ENCODE results near the gene ELAC2. TPM values are rescaled to one million over a fixed set of nuclear protein-coding genes. Genes with fewer than 3 reads are reported as not detected.

The ELAC2 gene
- total RNA-seq, 1 donor from 2014 or later = 43.1 TPM

DNA sequence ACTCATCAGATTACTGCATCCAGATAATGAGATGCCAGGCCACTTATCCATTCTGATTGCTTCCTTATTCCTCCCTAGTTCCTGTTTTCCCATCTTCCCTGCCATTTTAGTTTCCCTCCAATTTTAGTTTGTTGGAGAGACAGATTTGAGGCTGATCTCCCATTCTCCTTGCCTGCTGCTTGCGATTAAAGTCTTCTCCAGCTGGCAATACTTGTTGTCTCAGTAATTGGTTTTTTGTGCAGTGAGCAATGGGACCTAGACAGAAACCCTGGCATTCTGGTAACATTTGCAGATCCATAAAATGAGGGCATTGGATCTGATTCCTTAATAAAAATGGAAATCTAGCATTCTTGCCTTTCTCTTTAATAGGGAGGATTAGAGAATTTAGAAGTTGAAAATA is 17.6 kb upstream of the ELAC2 start:
- no peak overlapping the region for H3K4me3 Mint-ChIP-seq (ENCODE audit: unreplicated experiment)
- no peak overlapping the region for H3K27ac Mint-ChIP-seq (ENCODE audit: unreplicated experiment)
- peaks cover 19% of the 10 kb centered on the region for H3K9me3 Mint-ChIP-seq (ENCODE audit: low read depth)
- peaks cover 2% of the 10 kb centered on the region for H3K36me3 Mint-ChIP-seq (ENCODE audit: low read depth)
- H3K27me3 Mint-ChIP-seq (ENCODE audit: low read depth) = no peaks in the 10 kb centered on the region
- TF ChIP-seq, protein P1, sequence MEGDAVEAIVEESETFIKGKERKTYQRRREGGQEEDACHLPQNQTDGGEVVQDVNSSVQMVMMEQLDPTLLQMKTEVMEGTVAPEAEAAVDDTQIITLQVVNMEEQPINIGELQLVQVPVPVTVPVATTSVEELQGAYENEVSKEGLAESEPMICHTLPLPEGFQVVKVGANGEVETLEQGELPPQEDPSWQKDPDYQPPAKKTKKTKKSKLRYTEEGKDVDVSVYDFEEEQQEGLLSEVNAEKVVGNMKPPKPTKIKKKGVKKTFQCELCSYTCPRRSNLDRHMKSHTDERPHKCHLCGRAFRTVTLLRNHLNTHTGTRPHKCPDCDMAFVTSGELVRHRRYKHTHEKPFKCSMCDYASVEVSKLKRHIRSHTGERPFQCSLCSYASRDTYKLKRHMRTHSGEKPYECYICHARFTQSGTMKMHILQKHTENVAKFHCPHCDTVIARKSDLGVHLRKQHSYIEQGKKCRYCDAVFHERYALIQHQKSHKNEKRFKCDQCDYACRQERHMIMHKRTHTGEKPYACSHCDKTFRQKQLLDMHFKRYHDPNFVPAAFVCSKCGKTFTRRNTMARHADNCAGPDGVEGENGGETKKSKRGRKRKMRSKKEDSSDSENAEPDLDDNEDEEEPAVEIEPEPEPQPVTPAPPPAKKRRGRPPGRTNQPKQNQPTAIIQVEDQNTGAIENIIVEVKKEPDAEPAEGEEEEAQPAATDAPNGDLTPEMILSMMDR (IDR thresholded peaks at IDR 0.05) = no peak
- H3K4me1 Mint-ChIP-seq (ENCODE audit: low read depth) = peaks cover 7% of the 10 kb centered on the region
- no peak for DNase-seq (ENCODE audit: low spot score)

DNA sequence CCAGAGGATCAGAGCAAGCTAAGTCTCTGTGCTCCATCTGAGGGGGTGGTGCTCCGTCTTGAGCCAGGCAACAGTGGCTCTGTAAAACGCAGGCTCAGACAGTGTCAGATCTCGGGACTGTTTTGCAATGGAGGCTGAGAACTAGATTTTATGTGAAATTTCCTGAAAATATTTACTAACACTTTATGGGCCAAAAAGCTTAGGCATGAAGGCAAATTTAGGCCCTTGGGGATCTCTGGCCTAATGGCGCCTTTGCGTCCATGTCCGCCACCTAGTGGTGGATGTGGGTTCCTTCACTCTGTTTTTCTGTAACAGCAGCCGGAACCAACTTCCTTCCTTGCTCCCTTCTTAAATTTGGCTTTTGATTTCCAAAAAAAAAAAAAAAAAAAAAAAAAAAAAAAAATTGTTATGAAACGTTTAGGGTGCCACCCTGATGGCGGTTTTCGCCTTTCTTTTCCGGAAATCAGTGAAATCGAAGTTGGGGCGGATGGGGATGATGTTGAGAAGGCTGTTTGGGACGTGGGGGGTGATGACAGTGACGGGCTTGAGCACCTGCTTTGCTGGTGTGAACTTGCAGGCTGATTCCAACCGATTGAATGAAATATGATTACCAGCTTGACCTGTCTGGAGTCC is 14.0 kb upstream of the ELAC2 start:
- H3K27me3 Mint-ChIP-seq (ENCODE audit: low read depth) = peaks cover 2% of the 10 kb centered on the region
- no peak overlapping the region for H3K27ac Mint-ChIP-seq (ENCODE audit: unreplicated experiment)
- H3K4me1 Mint-ChIP-seq (ENCODE audit: low read depth) = peaks cover 8% of the 10 kb centered on the region
- H3K9me3 Mint-ChIP-seq (ENCODE audit: low read depth) = peaks cover 15% of the 10 kb centered on the region
- TF ChIP-seq, protein P1 (IDR thresholded peaks at IDR 0.05) = peak; percentile 87
- no peak overlapping the region for H3K4me3 Mint-ChIP-seq (ENCODE audit: unreplicated experiment)
- DNase-seq (ENCODE audit: low spot score) = no peak
- H3K36me3 Mint-ChIP-seq (ENCODE audit: low read depth) = peaks cover 2% of the 10 kb centered on the region

DNA sequence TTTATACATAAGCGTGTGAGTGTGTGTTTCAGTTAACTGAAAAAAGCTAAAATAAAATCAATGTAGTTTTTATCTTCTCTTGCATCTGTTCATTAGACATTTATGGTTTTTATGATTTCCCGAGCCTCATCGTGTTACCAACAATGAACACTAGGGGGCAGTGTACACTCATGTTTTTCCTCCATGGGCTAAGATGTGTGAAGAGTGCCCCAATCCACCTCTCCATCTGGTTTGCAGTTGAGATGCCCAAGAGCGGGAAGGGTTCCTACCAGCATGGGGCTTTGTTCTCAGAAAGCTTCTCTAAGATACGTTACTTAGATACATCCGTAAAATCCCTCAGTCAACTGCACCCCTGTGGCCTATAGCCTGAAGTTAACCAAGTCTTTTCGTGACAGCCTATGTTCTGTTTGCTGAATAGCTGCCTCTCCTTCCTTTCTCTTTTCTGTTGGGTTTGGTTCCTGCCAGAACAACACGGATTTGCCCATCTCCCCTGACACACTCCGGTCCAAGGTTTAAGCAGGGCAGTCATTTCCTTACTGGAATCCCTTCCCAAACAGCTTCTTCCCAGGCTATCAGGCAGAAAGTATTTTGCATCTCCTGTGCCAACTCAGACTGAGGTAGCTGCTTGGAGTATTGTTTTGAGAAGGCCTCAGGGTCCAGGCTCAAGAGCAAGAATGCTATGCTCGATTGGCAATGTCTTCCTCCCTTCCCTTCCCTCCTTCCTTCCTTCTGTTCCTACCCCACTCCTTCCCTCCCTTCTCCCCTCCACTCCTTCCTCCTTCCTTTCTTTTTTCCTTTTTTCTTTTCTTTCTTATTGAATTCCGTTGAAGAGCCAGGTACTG is 12.9 kb upstream of the ELAC2 start:
- Mint-ChIP-seq H3K9me3 (ENCODE audit: low read depth) (peaks cover 5% of the 10 kb centered on the region), H3K36me3 (ENCODE audit: low read depth) (no peaks in the 10 kb centered on the region), H3K4me3 (ENCODE audit: unreplicated experiment) (no peak overlapping the region), H3K4me1 (ENCODE audit: low read depth) (peaks cover 8% of the 10 kb centered on the region), H3K27me3 (ENCODE audit: low read depth) (peaks cover 6% of the 10 kb centered on the region), H3K27ac (ENCODE audit: unreplicated experiment) (no peak overlapping the region)
- TF ChIP-seq, protein P1 (IDR thresholded peaks at IDR 0.05) = peak; percentile 89
- DNase-seq (ENCODE audit: low spot score) = no peak

DNA sequence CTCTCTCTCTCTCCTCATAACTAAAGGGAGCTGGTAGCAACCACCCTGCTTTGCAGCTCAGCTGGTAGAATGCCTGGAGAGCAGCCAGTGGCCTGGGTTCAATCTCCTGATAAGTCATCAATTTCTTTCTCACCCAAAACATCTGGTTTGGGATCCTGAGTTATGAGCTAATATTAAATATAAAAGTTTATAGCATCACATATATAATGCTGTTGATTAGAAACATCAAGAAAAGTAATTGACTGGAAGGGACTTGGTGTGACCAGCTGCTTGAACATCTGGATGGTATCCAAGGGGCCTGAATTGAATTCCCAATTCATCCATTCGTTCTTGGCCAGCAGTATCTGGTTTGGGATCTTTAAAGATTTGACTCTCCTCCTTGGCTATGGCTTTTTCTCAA is 12.2 kb upstream of the ELAC2 start:
- Mint-ChIP-seq H3K27me3 (ENCODE audit: low read depth) (peaks cover 6% of the 10 kb centered on the region), H3K4me3 (ENCODE audit: unreplicated experiment) (no peak overlapping the region), H3K36me3 (ENCODE audit: low read depth) (no peaks in the 10 kb centered on the region), H3K4me1 (ENCODE audit: low read depth) (peaks cover 8% of the 10 kb centered on the region), H3K27ac (ENCODE audit: unreplicated experiment) (no peak overlapping the region), H3K9me3 (ENCODE audit: low read depth) (no peaks in the 10 kb centered on the region)
- TF ChIP-seq, protein P1 (IDR thresholded peaks at IDR 0.05) = no peak
- no peak for DNase-seq (ENCODE audit: low spot score)

DNA sequence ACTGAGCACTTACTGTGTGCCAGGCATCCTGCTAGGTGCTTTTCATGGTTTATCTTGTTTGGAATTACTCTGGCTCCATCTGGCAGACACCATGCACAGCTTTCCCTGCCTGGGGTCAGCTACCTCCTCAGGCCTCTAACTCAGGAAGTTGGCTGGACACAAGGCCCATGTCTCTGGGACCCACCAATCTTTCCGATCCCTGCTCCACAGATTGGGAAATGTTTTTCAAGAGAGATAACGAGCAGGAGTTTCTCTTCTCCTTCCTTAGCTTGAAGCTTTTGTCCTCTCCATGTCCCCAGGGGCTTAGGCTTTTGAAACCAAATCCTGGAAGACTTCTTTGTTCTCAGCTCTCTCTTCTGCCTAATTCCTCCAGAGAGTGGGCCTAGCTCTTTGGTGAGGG is 11.5 kb upstream of the ELAC2 start:
- no peak overlapping the region for H3K27ac Mint-ChIP-seq (ENCODE audit: unreplicated experiment)
- peaks cover 13% of the 10 kb centered on the region for H3K4me1 Mint-ChIP-seq (ENCODE audit: low read depth)
- DNase-seq (ENCODE audit: low spot score) = no peak
- H3K27me3 Mint-ChIP-seq (ENCODE audit: low read depth) = peaks cover 6% of the 10 kb centered on the region
- no peaks in the 10 kb centered on the region for H3K9me3 Mint-ChIP-seq (ENCODE audit: low read depth)
- no peak overlapping the region for H3K4me3 Mint-ChIP-seq (ENCODE audit: unreplicated experiment)
- TF ChIP-seq, protein P1 (IDR thresholded peaks at IDR 0.05) = no peak
- no peaks in the 10 kb centered on the region for H3K36me3 Mint-ChIP-seq (ENCODE audit: low read depth)

Measured in chondrocyte (in vitro differentiated cells).